HL-60 (cell line): ENCODE measurements around the gene FREM2.

Experiments
- DNase-seq, 2 experiments: peaks; one replicate each; pipeline ENCODE4 v3.0.0-alpha.2; 2010 to 2020; ENCODE audit warnings: low read depth in 1 of 2, low spot score in 1 of 2
- H3K27ac ChIP-seq: fragments of 250-450 bp; sonication (Bioruptor Pico); replicated peaks from 2 replicates; pipeline ENCODE4 v1.5.1; 2020; ENCODE audit warnings: mild to moderate bottlenecking, moderate library complexity
- H3K27me3 ChIP-seq: fragments of 250-450 bp; sonication (Bioruptor Pico); 2 replicates; pipeline ENCODE4 v1.5.1; 2021; ENCODE audit warnings: mild to moderate bottlenecking, moderate library complexity; ENCODE audit not compliant: insufficient read depth, poor library complexity, severe bottlenecking
- H3K4me3 ChIP-seq: replicated peaks from 2 replicates; pipeline ENCODE4 v1.5.1; 2011; ENCODE audit warnings: mild to moderate bottlenecking, control low read depth, low read length; ENCODE audit not compliant: insufficient read depth
- CTCF ChIP-seq: IDR thresholded peaks from one replicate; pipeline ENCODE4 v1.5.1; 2011; ENCODE audit warnings: low read length, control low read depth, inconsistent platforms; ENCODE audit not compliant: insufficient read depth
- GABPA ChIP-seq: IDR thresholded peaks from 2 replicates; pipeline ENCODE4 v1.6.1; 2012; ENCODE audit warnings: low read depth
- POLR2AphosphoS5 ChIP-seq: IDR thresholded peaks from 2 replicates; pipeline ENCODE4 v1.6.1; 2012; ENCODE audit warnings: low read depth
- REST ChIP-seq: IDR thresholded peaks from 2 replicates; pipeline ENCODE4 v1.6.1; 2012; ENCODE audit warnings: low read depth; ENCODE audit not compliant: insufficient replicate concordance
- SPI1 ChIP-seq: IDR thresholded peaks from 2 replicates; pipeline ENCODE4 v1.6.1; 2012; ENCODE audit warnings: low read depth, mild to moderate bottlenecking, borderline replicate concordance

The FREM2 gene

GRCh38 chr13:38821770-38822551 lies 135.1 kb downstream of the FREM2 start:
- peaks cover 4% of the 10 kb centered on the region for H3K27me3 ChIP-seq
- no peak for DNase-seq
- H3K27ac ChIP-seq: no peak overlapping the region
- no peak for TF ChIP-seq CTCF
- no peak for TF ChIP-seq POLR2AphosphoS5
- TF ChIP-seq SPI1: no peak
- TF ChIP-seq REST: no peak
- TF ChIP-seq GABPA: no peak
- H3K4me3 ChIP-seq: no peak overlapping the region

GRCh38 chr13:38824342-38824741 lies 137.5 kb downstream of the FREM2 start:
- Histone ChIP-seq H3K4me3 (no peak overlapping the region), H3K27ac (no peak overlapping the region), H3K27me3 (no peaks in the 10 kb centered on the region)
- no peak for DNase-seq
- TF ChIP-seq REST (no peak), SPI1 (no peak)

DNA sequence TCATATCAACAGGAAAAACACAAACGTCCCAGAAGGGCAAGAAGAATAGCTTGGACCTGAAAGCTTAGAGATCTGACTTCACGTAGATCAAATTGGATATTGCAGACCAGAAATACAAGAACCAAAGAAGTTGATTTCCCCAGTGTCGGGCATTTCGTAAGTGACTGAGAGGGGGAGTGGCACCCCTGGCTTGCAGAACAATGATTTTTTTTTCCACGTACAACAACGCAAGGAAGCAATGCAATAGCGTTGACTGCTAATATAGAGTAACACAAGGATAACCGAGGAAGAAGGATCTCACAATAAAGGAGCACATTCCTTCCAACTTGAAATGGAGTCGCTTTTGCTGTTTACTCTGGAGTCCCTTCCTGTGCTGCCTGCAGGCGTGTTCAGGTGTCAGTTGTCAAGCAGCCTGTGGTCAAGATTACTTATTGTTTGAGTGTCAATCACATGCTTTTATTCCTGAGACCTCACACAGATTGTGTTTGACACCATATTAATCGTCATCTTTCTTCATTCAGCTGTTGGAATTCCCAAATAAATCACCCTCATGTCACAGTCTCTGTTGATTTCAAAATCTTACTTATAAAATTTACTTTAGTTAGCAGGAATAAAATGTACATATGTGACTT lies 139.4 kb downstream of the FREM2 start:
- no peak for DNase-seq
- Histone ChIP-seq H3K27me3 (no peaks in the 10 kb centered on the region), H3K27ac (no peak overlapping the region)

More for the DNA sequence above, 139.4 kb downstream of the FREM2 start:
- no peak overlapping the region for H3K4me3 ChIP-seq
- TF ChIP-seq SPI1: no peak
- no peak for TF ChIP-seq POLR2AphosphoS5
- TF ChIP-seq GABPA: no peak
- no peak for TF ChIP-seq REST
- no peak for TF ChIP-seq CTCF
